IMR-90 (cell line): ENCODE data around the gene PAFAH2. TPM values are rescaled to one million over a fixed set of nuclear protein-coding genes. Genes with fewer than 3 reads are reported as not detected.
A peak's percentile ranks its signal among the peaks of the same experiment; 100 is the strongest.

Source experiments
- ATAC-seq: fragments of 200-7000 bp; cut with Tn5 transposase; 2 replicates; pipeline ENCODE4 v1.9.1; 2020; ENCODE audit warnings: low read depth, mild to moderate bottlenecking, moderate library complexity
- BruUV-seq: library from RNA; stranded (reverse); fragments of 400-500 nt; replicated peaks from 2 replicates; lab custom pipeline; 2021; lab: Mats Ljungman, UMichigan
- CTCF ChIA-PET: fragments of 300-600 bp; formaldehyde crosslinking; extraction: SDS; loops from one replicate; lab custom pipeline; 2021; ENCODE audit warnings: antibody characterized with exemption; lab: Yijun Ruan, JAX
- POLR2A ChIA-PET: fragments of 300-600 bp; sonication (Branson Sonifier 250); formaldehyde crosslinking; loops from one replicate; lab custom pipeline; 2022; ENCODE audit warnings: antibody characterized with exemption; ENCODE audit not compliant: unreplicated experiment; lab: Charles Lee
- DNase-seq: peaks from one replicate; pipeline ENCODE4 v3.0.0; 2013
- H2AFZ ChIP-seq: replicated peaks from 2 replicates; pipeline ENCODE3; 2013; ENCODE audit warnings: low read length, mild to moderate bottlenecking; ENCODE audit not compliant: poor library complexity
- H2AK5ac ChIP-seq: 2 replicates; pipeline ENCODE4 v1.6.1; 2013; ENCODE audit warnings: low read depth, low read length, inconsistent platforms
- H2AK9ac ChIP-seq: replicated peaks from 2 replicates; pipeline ENCODE3; 2013; ENCODE audit warnings: mild to moderate bottlenecking, low read depth, low read length, moderate library complexity; ENCODE audit not compliant: poor library complexity
- H2BK120ac ChIP-seq: 2 replicates; pipeline ENCODE4 v1.6.1; 2013; ENCODE audit warnings: low read depth, low read length, inconsistent platforms
- H2BK15ac ChIP-seq: 3 replicates; pipeline ENCODE4 v1.6.1; 2013; ENCODE audit warnings: low read depth, low read length, inconsistent platforms
- H2BK20ac ChIP-seq: 2 replicates; pipeline ENCODE4 v1.6.1; 2013; ENCODE audit warnings: low read depth, mild to moderate bottlenecking, inconsistent platforms, low read length, moderate library complexity
- H2BK5ac ChIP-seq: 2 replicates; pipeline ENCODE4 v1.6.1; 2013; ENCODE audit warnings: mild to moderate bottlenecking, low read depth, low read length, inconsistent platforms; ENCODE audit not compliant: poor library complexity, severe bottlenecking
- H3K14ac ChIP-seq: replicated peaks from 2 replicates; pipeline ENCODE4 v1.6.1; 2013; ENCODE audit warnings: low read depth, low read length, inconsistent platforms
- H3K18ac ChIP-seq: 2 replicates; pipeline ENCODE4 v1.6.1; 2013; ENCODE audit warnings: low read depth, low read length, control low read depth
- H3K23ac ChIP-seq: 2 replicates; pipeline ENCODE4 v1.6.1; 2013; ENCODE audit warnings: low read depth, low read length, inconsistent platforms
- H3K27ac ChIP-seq: 2 replicates; pipeline ENCODE4 v1.5.1; 2013; ENCODE audit warnings: mild to moderate bottlenecking, control low read depth, low read length; ENCODE audit not compliant: insufficient read depth
- H3K27me3 ChIP-seq: 2 replicates; pipeline ENCODE4 v1.6.1; 2013; ENCODE audit warnings: low read length; ENCODE audit not compliant: control insufficient read depth, insufficient read depth
- H3K36me3 ChIP-seq: 2 replicates; pipeline ENCODE4 v1.6.1; 2013; ENCODE audit warnings: low read length, mixed read lengths; ENCODE audit not compliant: control insufficient read depth, insufficient read depth
- H3K4ac ChIP-seq: 2 replicates; pipeline ENCODE4 v1.6.1; 2013; ENCODE audit warnings: low read depth, low read length, inconsistent platforms
- H3K4me1 ChIP-seq: 2 replicates; pipeline ENCODE4 v1.6.1; 2013; ENCODE audit warnings: low read length, mixed read lengths; ENCODE audit not compliant: control insufficient read depth, insufficient read depth
- H3K4me2 ChIP-seq: 2 replicates; pipeline ENCODE4 v1.6.1; 2013; ENCODE audit warnings: low read depth, mild to moderate bottlenecking, control low read depth, low read length, moderate library complexity
- H3K4me3 ChIP-seq: 2 replicates; pipeline ENCODE4 v1.5.1; 2013; ENCODE audit warnings: low read depth, mild to moderate bottlenecking, control low read depth, low read length, moderate library complexity; ENCODE audit not compliant: insufficient read depth
- H3K56ac ChIP-seq: 2 replicates; pipeline ENCODE4 v1.6.1; 2013; ENCODE audit warnings: low read length, inconsistent platforms; ENCODE audit not compliant: insufficient read depth; ENCODE audit errors: extremely low read depth
- H3K79me1 ChIP-seq, 2 experiments: 2 replicates each; pipeline ENCODE4 v1.6.1; 2013; ENCODE audit warnings: low read length in 2 of 2, inconsistent platforms in 1 of 2, low read depth in 1 of 2
- H3K9ac ChIP-seq: 2 replicates; pipeline ENCODE4 v1.6.1; 2013; ENCODE audit warnings: low read depth, low read length, control low read depth
- H3K9me1 ChIP-seq: 2 replicates; pipeline ENCODE4 v1.6.1; 2013; ENCODE audit warnings: low read length, inconsistent platforms; ENCODE audit not compliant: insufficient read depth
- H3K9me3 ChIP-seq: 2 replicates; pipeline ENCODE4 v1.6.1; 2013; ENCODE audit warnings: low read length; ENCODE audit not compliant: control insufficient read depth, insufficient read depth
- H4K20me1 ChIP-seq: 2 replicates; pipeline ENCODE4 v1.6.1; 2013; ENCODE audit warnings: low read length, inconsistent platforms; ENCODE audit not compliant: insufficient read depth
- H4K5ac ChIP-seq: 2 replicates; pipeline ENCODE4 v1.6.1; 2013; ENCODE audit warnings: mild to moderate bottlenecking, low read depth, low read length, control low read depth
- H4K8ac ChIP-seq, 2 experiments: 2 replicates each; pipeline ENCODE4 v1.6.1; 2013; ENCODE audit warnings: low read depth in 2 of 2, low read length in 2 of 2, control low read depth in 1 of 2, inconsistent platforms in 1 of 2
- H4K91ac ChIP-seq: 2 replicates; pipeline ENCODE4 v1.6.1; 2013; ENCODE audit warnings: low read depth, low read length, inconsistent platforms; ENCODE audit not compliant: insufficient read depth
- CEBPB ChIP-seq: IDR thresholded peaks from 2 replicates; pipeline ENCODE4 v1.6.1; 2012; ENCODE audit warnings: low read depth, low read length, improper control_type of control experiment
- RFX5 ChIP-seq: IDR thresholded peaks from 2 replicates; pipeline ENCODE4 v1.8.0; 2012; ENCODE audit warnings: low read depth, mild to moderate bottlenecking, low read length, moderate library complexity
- WGBS, 2 experiments: methylation state at CpG; one replicate each; pipeline versions ENCODE4 v1.1.5 to v1.1.7; 2013; ENCODE audit warnings: missing lambda C conversion rate in 2 of 2; ENCODE audit not compliant: insufficient read length in 1 of 2; ENCODE audit errors: extremely low coverage in 2 of 2; 5-methylcytosine and 5-hydroxymethylcytosine counted together
- dilution Hi-C: fragments of 300-500 bp; cut with HindIII; formaldehyde crosslinking; loops from one replicate; pipeline ENCODE4 v1.14.3; 2018; ENCODE audit warnings: low sequenced_read_pairs; ENCODE audit not compliant: unreplicated experiment
- in situ Hi-C: fragments of 300-500 bp; cut with MboI; formaldehyde crosslinking; loops from 3 replicates; pipeline ENCODE4 v1.14.3; 2019; ENCODE audit warnings: low sequenced_read_pairs, inconsistent platforms, mixed read lengths
- intact Hi-C: fragments of 100-400 bp; cut with micrococcal nuclease; formaldehyde crosslinking; loops from 2 replicates; pipeline ENCODE4 v1.10.0; 2022
- polyA plus RNA-seq, 3 experiments: library from polyadenylated mRNA; depleted of rRNA; stranded (reverse); fragments of >200 nt; gene quantifications; 2 replicates each; pipeline ENCODE4 v1.2.3, GENCODE V29; 2012; ENCODE audit warnings: low replicate concordance in 1 of 3
- total RNA-seq: library from RNA; depleted of rRNA; stranded (reverse); fragments of >200 nt; gene quantifications from 2 replicates; pipeline ENCODE4 v1.2.3, GENCODE V29; 2012

PAFAH2 gene
- total and polyA plus RNA-seq, 2 of the 4 experiments (the other 2 are of a cell fraction), result 8.3 to 12.2 TPM

DNA sequence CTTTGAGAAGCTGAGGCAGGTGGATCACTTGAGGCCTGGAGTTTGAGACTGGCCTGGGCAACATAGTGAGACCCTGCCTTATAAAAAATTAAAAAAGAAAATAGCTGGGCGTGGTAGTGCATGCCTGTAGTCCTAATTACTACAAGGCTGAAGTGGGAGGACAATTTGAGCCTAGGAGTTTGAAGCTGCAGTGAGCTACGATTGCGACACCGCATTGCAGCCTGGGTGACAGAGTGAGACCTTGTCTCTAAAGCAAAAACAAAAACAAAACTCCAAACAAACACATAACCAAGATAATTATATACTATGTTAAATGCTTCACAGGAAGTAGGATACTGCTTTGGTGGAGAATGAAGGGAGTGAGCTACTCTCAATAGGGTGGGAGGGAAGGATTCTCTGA is 5.4 kb upstream of the PAFAH2 start:
- Histone ChIP-seq H3K9me1 (0 out of 2 replicates have a peak, but pooled peaks cover 5% of the 10 kb centered on the region), H3K27me3 (peaks cover 15% of the 10 kb centered on the region), H3K14ac (no peak overlapping the region), H2BK5ac (no peak overlapping the region), H2BK120ac (no peak overlapping the region), H2AFZ (no peak overlapping the region), H4K91ac (no peak overlapping the region), H4K8ac (no peak overlapping the region), H3K4me3 (no peak overlapping the region), H3K36me3 (no peaks in the 10 kb centered on the region), H3K79me1 (no peaks in the 10 kb centered on the region), H3K27ac (no peak overlapping the region), H3K4me1 (no peaks in the 10 kb centered on the region), H3K56ac (no peak overlapping the region), H3K9ac (no peak overlapping the region), H2AK9ac (no peak overlapping the region), H2AK5ac (no peak overlapping the region), H4K5ac (no peak overlapping the region), H3K4ac (no peak overlapping the region), H2BK15ac (no peak overlapping the region), H3K18ac (no peak overlapping the region), H3K9me3 (no peaks in the 10 kb centered on the region), H3K23ac (no peak overlapping the region), H2BK20ac (no peak overlapping the region), H3K4me2 (no peak overlapping the region), H4K20me1 (no peaks in the 10 kb centered on the region)
- intact Hi-C loops, result no loop called here
- ChIA-PET POLR2A (no interaction called here), CTCF (no interaction called here)
- in situ Hi-C loops, result no loop called here
- DNase-seq, result no peak
- no peak for ATAC-seq
- TF ChIP-seq RFX5, result no peak
- TF ChIP-seq CEBPB, result peak; percentile 76
- dilution Hi-C loops, result no loop called here
- no CpG with 5 or more reads among the region's 4 CpGs for whole genome bisulfite sequencing, 2 experiments
- no TSS peak for BruUV-seq
